GM19193 (cell line): Measurements from ENCODE around the gene PDCD11.

Source experiments
- POLR2A ChIP-seq: IDR thresholded peaks from 4 replicates; pipeline ENCODE4 v1.6.1; 2011; ENCODE audit not compliant: insufficient read depth, insufficient read length; ENCODE audit errors: extremely low read depth

Gene PDCD11

GRCh38 chr10:103476046-103476768 is 79.8 kb downstream of the PDCD11 start:
- no peak for TF ChIP-seq POLR2A

- TF ChIP-seq POLR2A: no peak
Measured at GRCh38 chr10:103478671-103479070, 82.2 kb downstream of the PDCD11 start.

GRCh38 chr10:103479135-103479534 is 82.7 kb downstream of the PDCD11 start, which contains the start of gene CALHM3:
TSS of gene CALHM3 (minus strand) at chr10:103479240. CDS start at chr10:103479032, 208 bp downstream.
- no peak for TF ChIP-seq POLR2A

- no peak for TF ChIP-seq POLR2A
Measured at GRCh38 chr10:103480521-103480920, 84.1 kb downstream of the PDCD11 start.

- no peak for TF ChIP-seq POLR2A
Measured at GRCh38 chr10:103481974-103482531, 85.6 kb downstream of the PDCD11 start.

GRCh38 chr10:103487410-103487708 is 90.9 kb downstream of the PDCD11 start:
- no peak for TF ChIP-seq POLR2A

GRCh38 chr10:103490986-103491314 is 94.5 kb downstream of the PDCD11 start:
- TF ChIP-seq POLR2A: no peak

- no peak for TF ChIP-seq POLR2A
Measured at GRCh38 chr10:103491729-103492364, 95.4 kb downstream of the PDCD11 start.

- no peak for TF ChIP-seq POLR2A
Measured at GRCh38 chr10:103492655-103493261, 96.3 kb downstream of the PDCD11 start.

GRCh38 chr10:103493362-103493915 is 97.0 kb downstream of the PDCD11 start, which contains the start of gene NEURL1:
TSS of gene NEURL1 (plus strand) at chr10:103493705. CDS start at chr10:103494388, 683 bp downstream.
- no peak for TF ChIP-seq POLR2A

GRCh38 chr10:103493916-103494877 is 97.8 kb downstream of the PDCD11 start:
- no peak for TF ChIP-seq POLR2A

- no peak for TF ChIP-seq POLR2A
Measured at GRCh38 chr10:103495321-103495720, 98.9 kb downstream of the PDCD11 start.
